HG03103 (cell line): Measurements from ENCODE around the gene CCL22.

Experiments
- ATAC-seq: cut with Tn5 transposase; IDR thresholded peaks from one replicate; pipeline ENCODE4 v1.9.1; 2021; ENCODE audit warnings: low read depth; ENCODE audit not compliant: unreplicated experiment

Gene CCL22

DNA sequence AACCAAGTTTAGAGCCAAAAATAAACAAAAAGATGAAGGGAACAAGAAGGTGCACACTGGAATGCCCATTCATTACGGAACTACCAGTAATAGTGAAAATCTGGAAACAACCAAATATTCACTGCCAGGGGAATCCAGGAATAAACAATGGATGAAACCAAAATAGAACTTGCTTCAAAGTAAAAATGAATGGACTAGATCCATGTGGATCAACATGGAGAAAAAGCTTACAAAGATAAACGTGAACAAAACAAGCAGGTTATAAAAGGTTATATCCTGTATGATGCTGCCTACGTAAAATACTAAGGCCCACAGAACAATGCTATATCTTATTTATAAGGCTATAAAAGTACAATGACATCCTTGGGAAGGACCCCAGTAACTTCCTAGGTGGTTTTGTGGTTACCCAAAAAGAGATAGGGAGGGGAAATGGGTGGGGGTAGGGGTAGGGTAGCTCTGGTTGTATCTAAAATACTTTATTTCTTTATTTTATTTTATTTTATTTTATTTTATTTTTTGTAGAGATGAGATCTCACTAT, 12.8 kb upstream of the CCL22 start:
- no peak for ATAC-seq

- ATAC-seq, result no peak
Observed at GRCh38 chr16:57347858-57348257, 10.7 kb upstream of the CCL22 start.

DNA sequence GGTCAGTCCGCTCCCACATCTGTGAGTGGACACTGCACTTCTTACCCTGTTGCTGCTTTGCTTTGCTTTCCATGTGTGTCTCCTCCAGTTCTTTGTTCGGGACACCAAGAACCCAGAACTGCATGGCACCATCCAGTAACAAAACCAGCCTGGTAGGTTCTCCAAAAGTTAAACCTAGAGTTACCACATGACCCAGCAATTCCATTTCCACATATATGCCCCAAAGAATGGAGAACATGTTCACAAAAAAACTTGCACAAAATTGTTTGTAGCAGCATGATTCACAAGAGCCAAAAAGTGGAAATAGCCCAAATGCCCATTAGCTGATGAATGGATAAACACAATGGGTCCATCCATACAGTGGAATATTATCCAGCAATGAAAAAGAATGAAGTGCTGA, 10.3 kb upstream of the CCL22 start:
- ATAC-seq, result no peak

DNA sequence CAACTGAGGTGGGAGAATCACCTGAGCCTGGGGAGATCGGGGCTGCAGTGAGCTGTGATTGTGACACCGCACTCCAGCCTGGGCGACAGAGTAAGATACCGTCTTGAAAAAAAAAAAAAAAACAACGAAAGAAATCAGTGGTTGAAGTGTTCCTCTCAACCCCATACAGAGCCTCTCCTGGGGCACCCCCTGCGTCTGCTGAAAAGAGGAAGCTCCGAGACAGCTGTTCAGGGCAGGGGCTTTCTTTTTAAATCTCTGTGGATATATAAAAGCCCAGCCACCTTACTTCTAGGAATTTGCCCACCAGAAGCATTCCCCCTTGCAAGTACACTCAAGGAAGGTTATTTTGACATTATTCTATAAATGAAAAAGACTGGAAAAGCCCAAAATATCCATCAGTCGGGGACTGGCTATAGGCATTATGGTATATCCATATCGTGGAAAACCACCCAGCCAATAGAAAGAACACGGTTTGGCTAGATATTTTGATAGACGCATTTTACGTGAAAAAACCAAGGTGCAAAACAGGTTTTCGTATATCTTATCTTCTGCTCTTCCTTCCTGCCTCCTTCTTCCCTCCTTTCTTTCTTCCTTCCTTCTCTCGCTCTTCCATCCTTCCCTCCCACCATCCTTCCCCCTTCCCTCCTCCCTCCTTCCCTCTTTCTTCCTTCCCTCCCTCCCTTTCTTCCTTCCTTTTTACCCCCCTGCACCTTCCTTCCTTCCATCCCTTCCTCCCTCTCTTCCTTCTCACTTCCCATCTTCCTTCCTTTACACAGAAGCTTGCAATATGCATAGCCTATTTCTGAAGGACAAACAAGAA, 9.2 kb upstream of the CCL22 start:
- ATAC-seq, result peak; percentile 80

- no peak for ATAC-seq
Observed at GRCh38 chr16:57352636-57353047, 5.9 kb upstream of the CCL22 start.

DNA sequence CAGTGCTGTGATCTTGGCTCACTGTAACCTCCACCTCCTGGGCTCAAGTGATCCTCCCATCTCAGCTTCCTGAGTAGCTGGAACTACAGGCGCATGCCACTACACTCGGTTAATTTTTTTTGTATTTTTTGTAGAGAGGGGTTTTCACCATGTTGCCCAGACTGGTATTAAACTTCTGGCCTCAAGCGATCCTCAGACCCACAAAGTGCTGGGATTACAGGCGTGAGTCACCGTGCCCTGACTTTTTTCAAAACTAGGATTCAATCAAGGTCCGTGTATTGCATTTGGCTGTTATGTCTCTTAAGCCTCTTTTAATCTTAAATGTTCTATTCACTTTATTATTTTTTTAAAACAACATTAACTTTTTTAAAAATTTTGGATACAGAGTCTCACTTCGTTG, 4.3 kb upstream of the CCL22 start:
- ATAC-seq, result no peak

DNA sequence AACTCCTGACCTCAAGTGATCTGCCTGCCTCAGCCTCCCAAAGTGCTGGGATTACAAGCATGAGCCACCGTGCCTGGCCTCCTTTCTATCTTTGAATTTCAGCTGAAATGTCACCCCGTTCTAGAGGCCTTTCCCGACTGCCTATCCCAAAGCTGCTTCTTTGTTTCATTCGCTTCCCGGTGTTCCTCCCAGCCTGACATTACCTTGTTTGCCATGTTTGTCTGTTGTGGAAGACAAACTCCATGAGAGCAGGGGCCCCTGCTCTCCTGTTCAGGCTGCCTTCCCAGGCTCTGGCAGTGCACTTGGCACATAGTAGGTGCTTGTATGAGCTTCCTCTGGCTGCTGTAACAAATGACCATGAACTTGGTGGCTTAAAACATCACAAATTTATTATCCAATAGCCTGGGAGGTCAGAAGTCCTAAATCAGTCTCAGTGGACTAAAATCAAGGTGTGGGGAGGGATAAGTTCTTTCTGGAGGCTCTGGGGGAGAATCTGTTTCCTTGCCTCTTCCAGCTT, 2.6 kb upstream of the CCL22 start:
- ATAC-seq, result no peak

- no peak for ATAC-seq
Observed at GRCh38 chr16:57356547-57356946, 2.0 kb upstream of the CCL22 start.

GRCh38 chr16:57357330-57358085, 1.1 kb upstream of the CCL22 start:
- no peak for ATAC-seq

DNA sequence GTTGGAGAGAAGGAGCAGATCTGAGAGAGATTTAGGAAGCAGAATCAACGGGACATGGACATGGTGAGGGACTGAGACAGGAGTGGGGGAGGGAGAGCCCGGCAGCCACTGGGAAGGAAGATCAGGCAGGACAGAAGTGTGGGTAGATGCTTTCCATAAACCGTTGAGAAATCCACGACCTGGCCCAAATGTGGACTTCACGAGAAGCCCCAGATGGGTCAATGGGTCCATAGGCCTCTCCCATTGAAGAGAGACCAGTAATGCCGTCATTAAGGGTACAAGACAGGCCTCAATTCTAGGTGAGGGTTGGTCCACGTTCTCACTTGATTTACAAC, 530 bp upstream of the CCL22 start:
- no peak for ATAC-seq

- ATAC-seq, result no peak
Observed at GRCh38 chr16:57360321-57360935, 1.8 kb downstream of the CCL22 start.

DNA sequence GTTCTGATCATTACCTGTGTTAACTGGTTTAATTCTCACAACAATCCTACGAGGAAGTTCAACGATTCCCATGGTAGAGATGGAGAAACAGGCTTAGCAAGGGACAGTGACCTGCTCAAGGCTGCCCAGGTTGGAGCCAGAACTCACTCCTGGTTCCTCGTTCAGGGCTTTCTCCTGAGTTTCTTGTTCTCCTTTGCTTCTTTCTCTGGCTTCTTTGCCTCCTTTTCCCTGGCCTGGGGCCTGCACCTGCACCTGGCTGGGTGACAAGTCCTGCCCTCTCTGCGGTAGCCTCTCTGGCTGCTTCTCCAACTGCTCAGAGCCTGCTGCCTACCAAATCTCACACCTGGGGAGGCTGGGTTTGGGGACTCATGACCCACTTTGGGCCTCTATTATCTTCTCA, 2.8 kb downstream of the CCL22 start:
- no peak for ATAC-seq

GRCh38 chr16:57364143-57364542, 5.6 kb downstream of the CCL22 start:
- no peak for ATAC-seq

DNA sequence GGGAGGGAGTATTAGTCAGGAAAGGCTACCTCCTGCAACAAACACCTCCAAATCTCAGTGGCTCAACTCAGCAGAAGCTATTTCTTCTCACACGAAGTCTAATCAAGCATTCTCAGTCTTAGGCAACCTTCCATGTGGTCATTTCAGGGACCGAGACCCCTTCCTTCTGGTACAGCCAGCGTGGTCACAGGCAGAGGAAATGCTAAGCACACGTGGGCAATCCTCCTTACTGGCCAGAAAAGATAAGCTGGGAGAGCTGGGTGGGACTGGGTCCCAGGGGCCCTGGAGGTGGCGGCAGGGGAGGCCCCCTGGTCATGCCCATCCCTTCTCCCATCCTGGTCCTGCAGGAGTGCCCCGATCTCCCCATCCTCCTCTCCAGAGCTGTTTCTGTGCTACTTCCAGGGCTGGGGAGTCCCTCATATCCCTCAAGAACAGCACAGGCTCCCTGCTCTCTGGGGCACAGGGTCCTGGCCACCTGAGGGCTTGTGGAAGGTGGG, 8.0 kb downstream of the CCL22 start:
- ATAC-seq, result no peak

- no peak for ATAC-seq
Observed at GRCh38 chr16:57367116-57367752, 8.7 kb downstream of the CCL22 start.

- ATAC-seq, result no peak
Observed at GRCh38 chr16:57371494-57372371, 13.2 kb downstream of the CCL22 start.

DNA sequence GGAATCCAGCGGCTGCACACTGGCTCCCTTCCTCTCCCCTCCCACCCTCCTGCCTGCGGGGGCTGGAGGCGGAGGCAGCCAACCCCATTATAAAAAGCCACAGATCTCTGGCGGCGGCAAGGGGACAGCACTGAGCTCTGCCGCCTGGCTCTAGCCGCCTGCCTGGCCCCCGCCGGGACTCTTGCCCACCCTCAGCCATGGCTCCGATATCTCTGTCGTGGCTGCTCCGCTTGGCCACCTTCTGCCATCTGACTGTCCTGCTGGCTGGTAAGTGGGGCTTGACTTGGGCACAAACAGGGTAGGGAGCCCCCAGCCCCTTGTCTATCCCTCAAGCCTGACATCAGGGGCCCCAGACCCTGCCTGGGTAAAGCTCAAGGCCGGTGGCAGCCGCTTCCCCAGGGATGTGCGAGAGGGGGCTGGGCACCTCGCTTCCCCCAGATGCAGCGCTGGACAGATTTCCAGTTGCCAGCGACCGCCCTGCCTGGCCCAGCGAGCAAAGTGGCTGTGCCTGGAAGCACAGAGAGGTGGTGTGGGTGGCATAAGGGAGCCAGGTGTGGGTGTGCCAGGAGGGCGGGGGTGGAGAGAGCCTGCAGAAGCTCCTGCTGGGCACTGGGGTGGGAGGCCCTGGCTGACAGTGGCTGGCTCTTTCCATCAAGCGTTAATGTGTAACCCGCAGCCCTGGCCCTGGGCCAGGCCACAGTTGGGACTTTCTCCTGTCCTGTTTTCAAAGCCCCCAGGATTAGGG, 14.0 kb downstream of the CCL22 start, which contains the start of gene CX3CL1:
CX3CL1 (plus strand) TSS at position 119 of the 745 bp plus-strand sequence; CDS start at position 198, 79 bp downstream.
- ATAC-seq, result no peak

DNA sequence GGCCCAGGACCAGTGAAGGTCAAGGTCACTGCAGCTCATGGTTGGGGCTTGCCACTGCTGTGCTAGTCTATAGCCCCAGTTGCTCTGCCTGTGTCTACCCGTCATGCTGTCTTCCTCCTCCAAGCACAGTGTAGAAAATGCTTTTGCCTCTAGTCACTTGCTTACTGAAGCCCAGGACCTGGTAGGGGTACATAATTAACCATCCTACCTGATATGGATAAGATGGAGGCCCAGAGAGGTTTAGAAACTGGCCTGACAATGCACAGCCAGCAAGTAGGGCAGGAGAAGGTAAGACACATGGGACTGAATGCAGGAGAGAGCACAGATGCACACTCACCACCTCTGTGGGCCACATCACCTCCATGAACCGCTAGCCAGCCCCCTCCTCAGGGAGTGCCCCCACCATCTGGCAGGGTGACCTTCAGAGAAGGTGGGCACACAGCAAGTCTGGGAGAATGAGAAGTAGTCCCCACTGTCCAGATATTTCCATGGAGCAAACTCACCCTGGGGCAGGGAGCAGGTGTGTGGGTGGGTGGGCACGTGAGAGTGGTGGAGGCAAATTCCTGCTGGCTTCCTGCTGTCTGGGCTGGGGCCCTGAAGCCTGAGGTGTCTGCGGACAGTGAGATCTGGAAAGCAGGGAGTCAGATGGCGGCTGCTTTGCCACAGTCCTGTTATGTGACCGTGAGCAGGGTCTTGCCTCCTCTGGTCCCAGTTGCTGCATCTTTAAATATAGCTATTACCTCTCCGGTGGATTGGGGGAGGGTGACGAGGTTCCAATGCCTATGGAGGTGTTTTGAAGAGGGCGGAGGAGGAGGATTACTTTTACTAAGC, 14.7 kb downstream of the CCL22 start:
- no peak for ATAC-seq
